Right kidney (tissue), 1 donor: ENCODE measurements around the gene IRAK3.
"Not testable (repeated sequence)": the region's sequence is repeated elsewhere in the genome, so short reads cannot be mapped to it uniquely, and the experiment has no call there.

Experiments used
- DNase-seq: peaks from one replicate; pipeline ENCODE4 v3.0.0-alpha.2; 2016

The IRAK3 gene

GRCh38 chr12:66255737-66256136 lies 66.7 kb downstream of the IRAK3 start:
- DNase-seq = no peak

DNA sequence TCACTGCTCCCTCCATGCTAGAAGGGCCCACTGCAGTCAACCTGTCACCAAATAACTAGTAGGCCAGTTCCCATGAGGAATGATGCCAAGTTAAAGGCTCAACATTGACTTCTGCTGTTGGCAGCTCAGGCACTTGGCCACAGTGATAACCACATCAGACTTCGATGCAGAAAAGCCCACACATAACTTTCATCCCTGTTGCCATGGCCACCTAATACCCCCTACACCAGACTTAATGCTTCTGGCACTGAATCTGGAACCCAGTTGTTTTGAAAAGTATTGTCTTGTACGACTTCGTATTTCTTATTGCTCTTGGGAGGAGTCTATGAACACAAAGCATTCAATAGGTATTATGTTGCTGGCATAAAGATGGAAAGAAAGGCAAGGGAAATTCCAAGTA lies 69.0 kb downstream of the IRAK3 start:
- no peak for DNase-seq

- no peak for DNase-seq
These were observed 73.7 kb downstream of the IRAK3 start for GRCh38 chr12:66262737-66263136.

- DNase-seq = no peak
These were observed 79.5 kb downstream of the IRAK3 start for GRCh38 chr12:66268562-66268961.

GRCh38 chr12:66269142-66269541 lies 80.1 kb downstream of the IRAK3 start:
- no peak for DNase-seq

DNA sequence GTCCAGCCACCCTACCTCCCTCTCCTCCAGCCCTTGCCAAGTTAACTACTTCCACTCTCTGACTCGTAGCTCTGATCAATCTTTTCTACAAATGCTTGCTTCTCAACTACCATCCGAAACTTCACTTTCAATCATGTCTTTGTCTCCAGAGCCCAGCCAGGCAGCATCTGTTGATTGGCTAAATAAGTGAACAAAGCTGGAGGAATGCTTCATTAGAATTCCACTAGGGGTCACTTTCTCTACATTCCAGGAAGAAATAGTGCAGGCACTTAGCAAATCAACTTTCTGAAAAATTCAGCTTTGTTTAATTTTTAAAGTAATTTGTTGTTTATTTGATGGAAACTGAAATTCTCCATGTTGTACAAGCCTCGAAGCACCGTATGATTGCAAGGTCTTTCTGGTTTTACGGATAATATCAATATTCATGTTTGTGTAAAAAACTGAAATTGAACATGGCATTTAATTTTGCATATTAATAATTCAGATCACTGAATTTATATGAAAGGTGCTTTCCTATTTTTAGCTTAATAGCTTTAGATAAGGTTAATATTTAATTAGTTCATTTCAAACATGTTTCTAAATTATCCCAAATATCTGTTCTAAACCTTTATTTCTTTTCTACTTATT lies 80.9 kb downstream of the IRAK3 start:
- DNase-seq = no peak

DNA sequence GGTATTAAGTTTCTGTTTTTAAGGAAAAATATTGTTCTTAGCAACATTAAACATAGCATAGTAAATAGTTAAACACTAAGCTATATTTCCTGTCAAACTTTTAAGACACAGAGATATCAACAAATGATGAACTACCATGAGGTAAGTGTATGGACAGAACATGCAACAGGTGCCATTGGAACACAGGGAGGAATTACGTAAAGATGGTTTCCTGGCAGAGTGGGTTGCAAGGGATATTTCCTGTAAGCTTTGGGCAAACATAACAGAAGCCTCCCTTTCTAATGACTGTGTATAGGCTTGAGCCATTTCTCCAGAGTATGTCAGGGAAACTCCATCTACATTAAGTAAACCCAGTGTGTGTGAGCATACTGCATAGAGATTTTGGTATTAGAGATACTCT lies 81.6 kb downstream of the IRAK3 start:
- DNase-seq = no peak

DNA sequence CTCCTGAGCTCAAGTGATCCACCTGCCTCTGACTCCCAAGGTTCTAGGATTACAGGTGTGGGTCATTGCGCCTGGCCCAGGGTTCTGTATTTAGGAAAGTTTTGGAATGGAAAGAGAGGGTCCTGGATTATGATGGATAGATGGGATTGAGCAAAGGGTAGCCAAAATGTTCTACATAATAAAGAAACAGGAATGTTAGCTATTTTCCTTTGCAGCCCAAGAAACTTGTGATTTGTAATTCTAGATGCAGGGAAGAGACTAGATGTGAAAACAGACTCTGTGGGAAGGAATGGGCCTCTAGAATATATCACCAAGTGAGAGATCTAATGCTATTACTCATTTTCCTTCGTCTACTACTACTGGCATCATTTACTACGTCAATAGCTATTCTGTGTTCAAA lies 83.6 kb downstream of the IRAK3 start:
- DNase-seq = no peak

- no peak for DNase-seq
These were observed 84.1 kb downstream of the IRAK3 start for GRCh38 chr12:66273147-66273546.

GRCh38 chr12:66275040-66275439 lies 86.0 kb downstream of the IRAK3 start:
- no peak for DNase-seq

- no peak for DNase-seq
These were observed 90.2 kb downstream of the IRAK3 start for GRCh38 chr12:66279123-66279712.

DNA sequence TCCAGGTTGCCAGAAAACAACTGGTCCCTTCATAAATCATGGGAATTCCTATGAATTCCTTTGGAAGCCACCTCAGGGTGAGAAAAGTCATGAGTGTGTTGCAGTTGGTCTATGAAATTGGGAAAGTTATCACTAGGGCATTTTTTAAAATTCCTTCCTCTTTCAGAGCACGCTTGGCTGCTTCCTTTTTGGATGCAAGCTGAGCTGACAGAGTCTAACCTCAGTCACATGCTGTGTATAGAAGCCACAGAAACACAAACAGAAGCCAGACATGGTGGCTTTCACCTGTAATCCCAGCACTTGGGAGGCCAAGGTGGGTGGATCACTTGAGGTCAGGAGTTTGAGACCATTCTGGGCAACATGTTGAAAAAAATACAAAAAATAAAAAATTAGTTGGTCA lies 91.5 kb downstream of the IRAK3 start:
- no peak for DNase-seq

DNA sequence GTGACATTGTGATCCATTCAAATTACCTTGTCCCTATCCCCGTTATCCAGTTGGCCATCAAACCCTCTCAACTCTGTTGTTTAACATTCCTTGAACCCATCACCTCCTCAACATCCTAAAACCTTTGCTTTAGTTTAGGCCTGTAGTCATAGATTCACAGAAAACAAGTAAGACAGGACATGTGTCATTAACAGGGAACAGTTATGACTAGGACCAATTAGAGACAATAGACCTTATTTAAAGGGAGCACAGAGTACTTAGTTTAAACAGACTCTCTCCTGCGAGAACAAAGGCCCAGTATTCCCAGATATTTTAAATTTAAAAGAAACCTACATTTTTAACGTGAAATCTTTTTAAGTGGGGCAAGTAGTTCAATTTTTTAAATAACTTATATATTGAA lies 93.2 kb downstream of the IRAK3 start:
- DNase-seq = no peak

- DNase-seq = no peak
These were observed 98.3 kb downstream of the IRAK3 start for GRCh38 chr12:66287275-66287674.

DNA sequence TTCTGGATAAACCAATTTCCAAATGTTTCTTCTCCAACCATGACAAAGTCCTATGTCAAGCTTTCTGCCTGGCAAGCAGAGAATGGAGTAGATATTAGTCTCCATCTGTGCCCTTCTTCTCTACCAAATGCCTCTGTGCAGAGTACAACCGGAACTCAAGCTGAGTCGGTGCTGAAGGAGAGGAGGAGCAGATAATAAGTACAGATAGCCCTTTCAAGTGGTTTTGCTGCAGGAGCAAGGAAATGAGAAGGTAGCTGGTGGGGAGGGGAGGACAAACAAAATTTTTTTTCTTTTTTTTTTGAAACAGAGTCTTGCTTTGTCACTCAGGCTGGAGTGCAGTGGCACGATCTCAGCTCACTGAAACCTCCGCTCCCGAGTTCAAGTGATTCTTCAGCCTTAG lies 99.1 kb downstream of the IRAK3 start:
- DNase-seq = no peak

GRCh38 chr12:66289485-66289884 lies 100.5 kb downstream of the IRAK3 start:
- DNase-seq = no peak

DNA sequence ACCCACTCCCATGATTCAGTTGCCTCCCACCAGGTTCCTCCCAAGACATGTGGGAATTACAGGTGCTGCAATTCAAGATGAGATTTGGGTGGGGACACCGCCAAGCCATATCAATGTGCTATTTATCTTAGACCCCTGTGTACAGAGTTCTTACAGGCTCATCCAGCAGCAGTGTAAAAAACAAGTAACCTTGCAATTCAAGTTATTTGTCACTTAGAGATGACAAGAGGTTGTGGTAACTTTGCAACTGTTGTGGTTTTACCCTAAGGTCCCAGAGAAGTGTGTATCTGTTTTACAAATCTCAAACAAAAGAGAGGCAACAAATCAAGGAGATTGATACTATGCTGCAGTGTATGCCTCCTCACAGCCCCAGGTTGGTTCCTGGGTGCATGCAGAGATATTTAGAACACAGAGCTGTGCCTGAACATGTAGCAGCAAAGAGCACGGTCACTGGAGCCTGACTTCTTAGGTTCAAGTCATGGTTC lies 101.7 kb downstream of the IRAK3 start:
- no peak for DNase-seq

DNA sequence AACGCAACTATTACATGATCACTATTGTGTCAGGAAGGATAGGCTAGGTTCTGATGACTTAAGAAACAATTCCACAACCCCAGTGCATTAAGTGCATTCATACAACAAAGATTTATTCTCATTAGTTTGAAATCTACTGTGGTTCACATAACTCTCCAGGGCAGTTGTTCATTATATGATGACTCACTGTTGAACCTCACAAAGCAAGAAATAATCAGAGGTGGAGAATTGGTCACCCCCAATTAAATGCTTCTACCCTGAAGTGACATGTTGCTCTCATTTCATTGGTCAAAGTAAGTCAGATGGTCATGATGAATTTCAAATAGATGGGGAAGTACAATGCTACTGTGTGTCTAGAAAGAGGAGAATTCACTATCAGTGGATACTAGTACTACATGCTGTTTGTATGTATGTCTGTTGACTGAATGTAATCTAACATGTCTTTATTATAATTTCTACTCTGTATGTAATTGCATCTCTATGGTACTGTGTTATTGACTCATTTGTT lies 107.2 kb downstream of the IRAK3 start:
- DNase-seq = no peak

GRCh38 chr12:66297080-66297479 lies 108.1 kb downstream of the IRAK3 start:
- no peak for DNase-seq

- no peak for DNase-seq
These were observed 108.9 kb downstream of the IRAK3 start for GRCh38 chr12:66297923-66298322.

DNA sequence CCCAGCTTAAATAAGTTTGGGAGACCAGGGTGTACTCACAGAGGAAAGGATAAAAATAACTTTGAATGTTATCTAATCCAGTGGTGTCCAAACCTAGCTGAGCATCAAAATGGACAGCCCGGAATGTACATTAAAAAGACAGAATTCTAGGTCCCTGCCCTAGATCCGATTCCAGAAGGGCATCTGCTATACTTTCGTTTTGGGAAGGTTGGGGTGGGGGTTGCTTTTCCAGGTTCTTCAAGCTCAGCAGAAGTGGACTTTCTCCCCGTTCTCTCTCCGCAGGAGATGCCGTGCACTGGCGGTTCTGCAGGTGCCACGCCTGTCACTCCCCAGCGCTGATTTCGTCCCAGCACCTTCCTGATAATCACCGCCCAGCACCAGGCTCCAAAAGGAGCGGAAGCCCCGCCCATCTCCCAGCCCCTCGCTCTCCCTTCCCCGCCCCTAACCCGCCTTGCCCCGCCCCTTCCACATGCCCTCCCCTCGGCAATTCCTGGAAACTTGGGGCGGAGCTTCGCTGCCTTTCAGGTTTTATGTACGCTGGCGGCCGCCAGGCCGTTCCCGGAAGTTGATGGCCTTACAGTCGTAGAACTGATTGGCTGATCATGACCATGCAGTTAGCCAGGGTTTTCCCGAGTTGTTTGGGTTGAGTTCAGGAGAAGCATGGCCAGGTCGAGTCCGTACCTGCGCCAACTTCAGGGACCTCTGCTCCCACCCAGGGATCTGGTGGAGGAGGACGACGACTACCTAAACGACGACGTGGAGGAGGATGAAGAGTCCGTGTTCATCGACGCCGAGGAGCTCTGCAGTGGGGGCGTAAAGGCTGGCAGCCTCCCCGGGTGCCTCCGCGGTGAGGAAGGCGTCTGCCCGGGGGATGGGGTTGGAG lies 113.2 kb downstream of the IRAK3 start, which contains the start of gene HELB:
TSS of gene HELB (plus strand) at position 550 of the 883 bp plus-strand sequence. CDS start at position 661, 111 bp downstream.
- DNase-seq = peak; percentile 90

- DNase-seq = no peak
These were observed 113.8 kb downstream of the IRAK3 start for GRCh38 chr12:66302827-66303169.

GRCh38 chr12:66303316-66303804 lies 114.3 kb downstream of the IRAK3 start:
- not testable (repeated sequence) for DNase-seq
